Osteoblast (primary cell): ENCODE data around the gene FLII. TPM values are rescaled to one million over a fixed set of nuclear protein-coding genes. Genes with fewer than 3 reads are reported as not detected.

ENCODE experiments used
- DNase-seq: peaks from one replicate; pipeline ENCODE4 v3.0.0; 2011; ENCODE audit warnings: low spot score, mixed read lengths; ENCODE audit not compliant: insufficient read length; ENCODE audit errors: missing footprints
- H2AFZ ChIP-seq: 2 replicates; pipeline ENCODE4 v1.6.0; 2011; ENCODE audit warnings: mild to moderate bottlenecking, low read length
- H3K27ac ChIP-seq: 2 replicates; pipeline ENCODE4 v1.5.1; 2011; ENCODE audit warnings: mild to moderate bottlenecking, low read depth, low read length, moderate library complexity
- H3K27me3 ChIP-seq: 2 replicates; pipeline ENCODE4 v1.6.0; 2012; ENCODE audit warnings: mild to moderate bottlenecking, control low read depth, inconsistent platforms, low read length, moderate library complexity; ENCODE audit not compliant: insufficient read depth
- H3K36me3 ChIP-seq: 2 replicates; pipeline ENCODE4 v1.5.1; 2011; ENCODE audit warnings: mild to moderate bottlenecking, low read length, control low read depth, moderate library complexity; ENCODE audit not compliant: insufficient read depth
- H3K4me1 ChIP-seq: 2 replicates; pipeline ENCODE4 v1.5.1; 2011; ENCODE audit warnings: mild to moderate bottlenecking, low read length, control low read depth, moderate library complexity; ENCODE audit not compliant: insufficient read depth
- H3K4me2 ChIP-seq: 2 replicates; pipeline ENCODE4 v1.6.0; 2011; ENCODE audit warnings: mild to moderate bottlenecking, low read length; ENCODE audit not compliant: insufficient read depth
- H3K4me3 ChIP-seq: fragments of 200-600 bp; sonication (generic); 3 replicates; pipeline ENCODE4 v1.5.1; 2012; ENCODE audit warnings: mild to moderate bottlenecking, low read length, inconsistent platforms; ENCODE audit not compliant: insufficient read depth
- H3K79me2 ChIP-seq: 2 replicates; pipeline ENCODE4 v1.6.0; 2012; ENCODE audit warnings: mild to moderate bottlenecking, low read length, control low read depth, inconsistent platforms; ENCODE audit not compliant: insufficient read depth
- H3K9me3 ChIP-seq: 2 replicates; pipeline ENCODE4 v1.5.1; 2011; ENCODE audit warnings: low read depth, low read length, control low read depth
- H4K20me1 ChIP-seq: 2 replicates; pipeline ENCODE4 v1.6.0; 2012; ENCODE audit warnings: mild to moderate bottlenecking, low read length, control low read depth; ENCODE audit not compliant: insufficient read depth
- total RNA-seq: library from RNA; depleted of rRNA; stranded (reverse); fragments of >200 nt; gene quantifications from 2 replicates; pipeline ENCODE4 v1.2.3, GENCODE V29; 2012
- TF ChIP-seq, protein P1 (sequence below): IDR thresholded peaks from 2 replicates; pipeline ENCODE4 v1.5.1; 2011; ENCODE audit warnings: mild to moderate bottlenecking, low read depth, low read length, moderate library complexity; ENCODE audit errors: extremely low read depth

Gene FLII
- total RNA-seq, 1 donor = 212 TPM

DNA sequence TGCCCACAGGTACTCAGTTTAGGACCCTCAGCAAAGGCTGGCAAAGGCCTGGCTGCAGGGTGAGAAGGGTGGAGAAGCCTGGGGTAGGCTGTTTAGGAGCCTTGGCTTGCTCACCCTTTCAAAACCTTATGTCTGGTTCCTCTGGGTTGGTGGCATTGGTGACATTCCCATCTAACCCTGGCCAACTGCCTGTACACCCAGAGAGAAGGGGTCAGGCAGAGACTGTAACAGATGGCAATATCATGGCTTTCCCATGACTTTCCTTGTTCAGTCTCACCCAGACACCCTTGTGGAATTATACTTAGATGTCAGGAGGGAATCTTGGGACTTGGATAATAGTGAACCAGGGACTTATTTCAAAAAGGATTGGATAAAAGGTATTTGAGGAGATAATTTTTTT lies 51.6 kb downstream of the FLII start:
- Histone ChIP-seq H3K4me3 (no peak overlapping the region), H3K4me1 (no peaks in the 10 kb centered on the region), H3K27ac (no peak overlapping the region), H3K36me3 (peaks cover 66% of the 10 kb centered on the region), H3K79me2 (peaks cover 55% of the 10 kb centered on the region), H3K4me2 (no peak overlapping the region), H4K20me1 (peaks cover 61% of the 10 kb centered on the region), H2AFZ (no peak overlapping the region), H3K9me3 (no peaks in the 10 kb centered on the region), H3K27me3 (no peaks in the 10 kb centered on the region)
- no peak for DNase-seq
- TF ChIP-seq, protein P1, sequence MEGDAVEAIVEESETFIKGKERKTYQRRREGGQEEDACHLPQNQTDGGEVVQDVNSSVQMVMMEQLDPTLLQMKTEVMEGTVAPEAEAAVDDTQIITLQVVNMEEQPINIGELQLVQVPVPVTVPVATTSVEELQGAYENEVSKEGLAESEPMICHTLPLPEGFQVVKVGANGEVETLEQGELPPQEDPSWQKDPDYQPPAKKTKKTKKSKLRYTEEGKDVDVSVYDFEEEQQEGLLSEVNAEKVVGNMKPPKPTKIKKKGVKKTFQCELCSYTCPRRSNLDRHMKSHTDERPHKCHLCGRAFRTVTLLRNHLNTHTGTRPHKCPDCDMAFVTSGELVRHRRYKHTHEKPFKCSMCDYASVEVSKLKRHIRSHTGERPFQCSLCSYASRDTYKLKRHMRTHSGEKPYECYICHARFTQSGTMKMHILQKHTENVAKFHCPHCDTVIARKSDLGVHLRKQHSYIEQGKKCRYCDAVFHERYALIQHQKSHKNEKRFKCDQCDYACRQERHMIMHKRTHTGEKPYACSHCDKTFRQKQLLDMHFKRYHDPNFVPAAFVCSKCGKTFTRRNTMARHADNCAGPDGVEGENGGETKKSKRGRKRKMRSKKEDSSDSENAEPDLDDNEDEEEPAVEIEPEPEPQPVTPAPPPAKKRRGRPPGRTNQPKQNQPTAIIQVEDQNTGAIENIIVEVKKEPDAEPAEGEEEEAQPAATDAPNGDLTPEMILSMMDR = no peak

DNA sequence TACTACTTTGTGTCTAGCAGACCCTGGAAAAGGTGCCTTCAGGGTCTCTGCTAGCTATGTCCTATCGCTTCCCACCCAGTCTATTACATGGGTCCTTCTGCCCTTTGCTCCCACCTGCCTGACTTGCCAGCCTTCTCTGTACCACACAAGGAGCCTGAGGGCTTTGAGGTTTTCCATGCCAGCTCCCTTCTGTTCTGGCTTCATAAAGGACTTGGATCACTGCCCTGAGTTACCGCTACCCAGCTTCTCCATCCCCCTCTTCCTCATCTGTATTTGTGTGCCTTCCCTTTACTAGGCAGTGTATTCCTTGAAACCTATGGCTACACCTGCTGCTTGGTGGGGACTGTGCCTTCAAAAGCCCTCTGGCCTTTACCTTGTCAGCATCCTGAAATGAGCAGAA lies 52.7 kb downstream of the FLII start:
- H3K79me2 ChIP-seq = peaks cover 66% of the 10 kb centered on the region
- peaks cover 64% of the 10 kb centered on the region for H3K36me3 ChIP-seq
- H3K4me1 ChIP-seq = no peaks in the 10 kb centered on the region
- H3K9me3 ChIP-seq = no peaks in the 10 kb centered on the region
- DNase-seq = no peak
- H3K4me3 ChIP-seq = no peak overlapping the region
- no peak overlapping the region for H3K4me2 ChIP-seq
- TF ChIP-seq, protein P1 = no peak
- H3K27ac ChIP-seq = no peak overlapping the region
- no peak overlapping the region for H2AFZ ChIP-seq
- H3K27me3 ChIP-seq = no peaks in the 10 kb centered on the region
- H4K20me1 ChIP-seq = peaks cover 64% of the 10 kb centered on the region

DNA sequence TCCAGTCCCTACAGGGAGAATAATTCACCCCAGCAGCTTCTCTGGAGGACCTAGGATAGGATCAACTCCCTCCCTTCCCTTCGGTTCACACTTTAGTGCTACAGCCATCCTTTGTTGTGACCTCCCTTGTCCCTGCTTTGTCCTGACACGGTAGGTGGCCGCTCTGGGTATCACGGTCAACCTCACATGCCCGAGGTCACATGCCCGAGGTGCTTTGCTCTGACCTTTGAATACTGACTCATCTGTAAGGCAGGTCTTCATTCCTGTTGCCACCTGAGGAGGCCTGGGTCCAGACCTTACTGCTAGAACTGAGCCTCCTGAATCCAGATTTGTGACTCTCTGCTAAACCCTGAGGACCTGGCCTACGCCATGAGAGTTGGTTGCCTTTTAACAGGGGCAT lies 55.2 kb downstream of the FLII start:
- peaks cover 52% of the 10 kb centered on the region for H3K36me3 ChIP-seq
- peaks cover 86% of the 10 kb centered on the region for H3K79me2 ChIP-seq
- H4K20me1 ChIP-seq = peaks cover 77% of the 10 kb centered on the region
- H2AFZ ChIP-seq = no peak overlapping the region
- TF ChIP-seq, protein P1 = no peak
- no peak overlapping the region for H3K4me2 ChIP-seq
- H3K27me3 ChIP-seq = no peaks in the 10 kb centered on the region
- DNase-seq = no peak
- no peak overlapping the region for H3K4me3 ChIP-seq
- H3K4me1 ChIP-seq = no peaks in the 10 kb centered on the region
- H3K9me3 ChIP-seq = no peaks in the 10 kb centered on the region
- no peak overlapping the region for H3K27ac ChIP-seq

DNA sequence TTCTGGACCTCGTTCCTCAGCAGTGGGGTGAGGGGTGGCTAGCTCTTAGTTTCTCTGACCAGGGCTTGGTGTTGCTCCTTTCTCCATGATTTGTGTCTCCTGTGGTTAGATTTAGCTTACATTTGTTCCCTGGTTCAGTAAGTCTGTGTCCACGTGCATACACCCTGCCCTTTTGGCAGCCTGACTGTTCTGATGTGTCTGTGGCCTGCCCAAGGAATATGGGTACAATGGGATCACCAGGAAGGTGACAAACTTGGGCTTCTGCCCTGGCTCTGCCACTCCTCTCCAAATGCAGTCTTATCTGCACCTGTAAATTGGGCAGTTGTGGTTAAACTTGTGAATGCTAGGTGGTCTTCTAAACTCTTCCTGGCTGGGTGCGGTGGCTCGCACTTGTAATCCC lies 57.4 kb downstream of the FLII start:
- no peaks in the 10 kb centered on the region for H3K9me3 ChIP-seq
- H2AFZ ChIP-seq = no peak overlapping the region
- TF ChIP-seq, protein P1 = no peak
- no peak for DNase-seq
- no peak overlapping the region for H3K27ac ChIP-seq
- H3K4me2 ChIP-seq = no peak overlapping the region
- no peaks in the 10 kb centered on the region for H3K27me3 ChIP-seq
- H3K36me3 ChIP-seq = peaks cover 51% of the 10 kb centered on the region
- H3K79me2 ChIP-seq = peaks cover 94% of the 10 kb centered on the region
- H3K4me3 ChIP-seq = no peak overlapping the region
- peaks cover 82% of the 10 kb centered on the region for H4K20me1 ChIP-seq
- no peaks in the 10 kb centered on the region for H3K4me1 ChIP-seq
